CD14-positive monocyte (primary cell): Measurements from ENCODE around the gene UBE2E2. TPM values are rescaled to one million over a fixed set of nuclear protein-coding genes. Genes with fewer than 3 reads are reported as not detected.

Experiments used
- DNase-seq, 3 donors: peaks; one replicate each; pipeline ENCODE4 v3.0.0-alpha.2; 2011 to 2022
- H2AFZ ChIP-seq: 2 replicates; pipeline ENCODE4 v1.6.0; 2012; ENCODE audit warnings: mild to moderate bottlenecking, low read depth, low read length, inconsistent platforms; ENCODE audit not compliant: insufficient read depth, poor library complexity, severe bottlenecking
- H3K27ac ChIP-seq, 2 donors: 1 replicate in 1 of 2; 2 replicates in 1 of 2; pipeline ENCODE4 v1.5.1; 2012 to 2013; ENCODE audit warnings: low read length in 2 of 2, control low read depth in 1 of 2, inconsistent platforms in 1 of 2, low read depth in 1 of 2, mild to moderate bottlenecking in 1 of 2
- H3K27me3 ChIP-seq, 2 donors: one replicate each; pipeline versions ENCODE4 v1.6.0 to v1.6.1; 2011 to 2013; ENCODE audit warnings: low read length in 2 of 2; ENCODE audit not compliant: control insufficient read depth in 2 of 2, insufficient read depth in 2 of 2
- H3K36me3 ChIP-seq, 2 donors: replicated peaks in 1 of 2; 1 replicate in 1 of 2; 2 replicates in 1 of 2; pipeline versions ENCODE4 v1.5.1 to v1.6.1; 2012 to 2013; ENCODE audit warnings: low read length in 2 of 2, control low read depth in 1 of 2, inconsistent platforms in 1 of 2, mild to moderate bottlenecking in 1 of 2; ENCODE audit not compliant: insufficient read depth in 2 of 2, control insufficient read depth in 1 of 2
- H3K4me1 ChIP-seq, 2 donors: 1 replicate in 1 of 2; 2 replicates in 1 of 2; pipeline versions ENCODE4 v1.5.1 to v1.6.1; 2012 to 2013; ENCODE audit warnings: low read length in 2 of 2, control low read depth in 1 of 2, inconsistent platforms in 1 of 2, mild to moderate bottlenecking in 1 of 2, moderate library complexity in 1 of 2; ENCODE audit not compliant: insufficient read depth in 2 of 2, control insufficient read depth in 1 of 2
- H3K4me2 ChIP-seq: replicated peaks from 2 replicates; pipeline ENCODE3; 2012; ENCODE audit warnings: low read length, moderate library complexity, mild to moderate bottlenecking; ENCODE audit not compliant: poor library complexity, severe bottlenecking; ENCODE audit errors: extremely low read depth
- H3K4me3 ChIP-seq, 3 experiments: fragments of 200-600 bp in 1 of 3; sonication (generic) in 1 of 3; replicated peaks in 1 of 3; 1 replicate in 2 of 3; 2 replicates in 1 of 3; pipeline ENCODE4 v1.5.1; 2011 to 2013; ENCODE audit warnings: low read length in 3 of 3, mild to moderate bottlenecking in 3 of 3, control low read depth in 2 of 3, low read depth in 2 of 3, inconsistent platforms in 1 of 3, moderate library complexity in 1 of 3
- H3K79me2 ChIP-seq: 2 replicates; pipeline ENCODE4 v1.6.0; 2012; ENCODE audit warnings: mild to moderate bottlenecking, control low read depth, inconsistent platforms, low read length, moderate library complexity; ENCODE audit not compliant: insufficient read depth
- H3K9ac ChIP-seq: 2 replicates; pipeline ENCODE4 v1.6.0; 2017; ENCODE audit warnings: low read length, mild to moderate bottlenecking; ENCODE audit not compliant: insufficient read depth, poor library complexity, severe bottlenecking
- H3K9me3 ChIP-seq, 2 donors: replicated peaks in 1 of 2; 1 replicate in 1 of 2; 2 replicates in 1 of 2; pipeline versions ENCODE4 v1.5.1 to v1.6.1; 2012 to 2013; ENCODE audit warnings: low read length in 2 of 2, control low read depth in 1 of 2; ENCODE audit not compliant: control insufficient read depth in 1 of 2, insufficient read depth in 1 of 2
- H4K20me1 ChIP-seq: 2 replicates; pipeline ENCODE4 v1.6.0; 2012; ENCODE audit warnings: mild to moderate bottlenecking, low read length, control low read depth, moderate library complexity; ENCODE audit not compliant: insufficient read depth
- H3K27ac Mint-ChIP-seq, 7 donors: one replicate each; pipeline ENCODE4 v1.8.0; 2020; ENCODE audit warnings: mild to moderate bottlenecking in 7 of 7, mixed read lengths in 7 of 7, moderate library complexity in 6 of 7, inconsistent platforms in 2 of 7
- H3K27me3 Mint-ChIP-seq, 3 donors: one replicate each; pipeline ENCODE4 v1.8.0; 2021 to 2022; ENCODE audit warnings: low read depth in 3 of 3, mild to moderate bottlenecking in 3 of 3, mixed read lengths in 3 of 3, moderate library complexity in 3 of 3, inconsistent platforms in 1 of 3
- H3K36me3 Mint-ChIP-seq, 2 donors: one replicate each; pipeline ENCODE4 v1.8.0; 2020; ENCODE audit warnings: mixed read lengths in 2 of 2, inconsistent platforms in 1 of 2, mild to moderate bottlenecking in 1 of 2
- H3K4me1 Mint-ChIP-seq: one replicate; pipeline ENCODE4 v1.8.0; 2020; ENCODE audit warnings: mild to moderate bottlenecking, mixed read lengths
- H3K4me3 Mint-ChIP-seq, 2 donors: one replicate each; pipeline ENCODE4 v1.8.0; 2020; ENCODE audit warnings: mild to moderate bottlenecking in 2 of 2, mixed read lengths in 2 of 2, moderate library complexity in 1 of 2
- H3K9me3 Mint-ChIP-seq, 7 donors: one replicate each; pipeline ENCODE4 v1.8.0; 2020 to 2022; ENCODE audit warnings: mixed read lengths in 7 of 7, mild to moderate bottlenecking in 6 of 7, moderate library complexity in 6 of 7, inconsistent platforms in 2 of 7
- CTCF ChIP-seq: fragments of 200-600 bp; IDR thresholded peaks from one replicate; pipeline ENCODE4 v1.8.0; 2022; ENCODE audit warnings: antibody characterized with exemption, mild to moderate bottlenecking
- WGBS: methylation state at CpG from one replicate; pipeline ENCODE4 v1.1.5; 2013; ENCODE audit warnings: missing lambda C conversion rate; ENCODE audit not compliant: insufficient coverage; 5-methylcytosine and 5-hydroxymethylcytosine counted together
- intact Hi-C, 2 donors: fragments of 100-400 bp; cut with micrococcal nuclease; formaldehyde crosslinking; loops; one replicate each; pipeline versions ENCODE4 v1.15.0 to v1.15.1; 2023
- polyA plus RNA-seq, 3 donors: library from polyadenylated mRNA; depleted of rRNA in 1 of 3; unstranded in 2 of 3; stranded (reverse) in 1 of 3; fragments of 300-500 nt in 2 of 3; fragments of >200 nt in 1 of 3; fragmentation: Illumina TruSeq in 2 of 3; gene quantifications; 1 replicate in 2 of 3; 2 replicates in 1 of 3; pipeline ENCODE4 v1.2.3, GENCODE V29; 2012 to 2021

Gene UBE2E2
- polyA plus RNA-seq, 3 donors: 25.8 to 78.0 (median 66.3) TPM

DNA sequence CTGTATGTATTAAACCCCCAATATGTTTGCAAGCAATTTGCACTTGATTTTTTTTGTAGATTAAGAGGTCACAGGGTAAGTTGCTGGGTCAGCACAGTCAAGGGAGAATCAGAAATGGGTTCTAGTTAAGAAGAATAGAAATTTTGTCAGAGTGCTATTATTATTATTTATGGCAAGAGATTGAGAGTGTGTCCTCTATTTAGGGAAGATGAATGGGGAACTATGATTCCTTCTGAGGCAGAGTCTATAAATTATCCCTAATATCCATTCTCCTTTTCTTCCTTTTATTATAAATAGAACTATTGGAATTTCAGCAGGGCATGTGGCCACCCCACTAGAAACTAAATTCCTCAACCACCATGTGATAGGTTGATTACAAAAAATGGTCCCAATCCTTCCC, 392.7 kb downstream of the UBE2E2 start:
- DNase-seq: no peak
- no peak overlapping the region for H3K27ac Mint-ChIP-seq
- Histone ChIP-seq H3K36me3 (peaks cover 0 to 5% of the 10 kb centered on the region in 2 donors), H3K27ac (no peak overlapping the region), H3K4me2 (no peak overlapping the region), H3K9ac (no peak overlapping the region), H3K4me3 (no peak overlapping the region), H3K4me1 (no peaks in the 10 kb centered on the region), H2AFZ (no peak overlapping the region), H3K27me3 (no peaks in the 10 kb centered on the region), H3K79me2 (no peaks in the 10 kb centered on the region), H4K20me1 (no peaks in the 10 kb centered on the region), H3K9me3 (no peaks in the 10 kb centered on the region)
- H3K36me3 Mint-ChIP-seq: peaks cover 13 to 16% of the 10 kb centered on the region in 2 donors
- peaks cover 0 to 2% (median 1%) of the 10 kb centered on the region in 3 donors for H3K27me3 Mint-ChIP-seq
- intact Hi-C loops: no loop called here
- H3K9me3 Mint-ChIP-seq: peaks cover 0 to 7% (median 3%) of the 10 kb centered on the region in 7 donors
- H3K4me1 Mint-ChIP-seq: no peaks in the 10 kb centered on the region
- TF ChIP-seq CTCF: no peak
- no peak overlapping the region for H3K4me3 Mint-ChIP-seq

- Mint-ChIP-seq H3K4me1 (no peaks in the 10 kb centered on the region), H3K4me3 (no peak overlapping the region), H3K27me3 (peaks cover 0 to 2% (median 1%) of the 10 kb centered on the region in 3 donors), H3K27ac (no peak overlapping the region), H3K9me3 (peaks cover 0 to 7% (median 3%) of the 10 kb centered on the region in 7 donors), H3K36me3 (peaks cover 5 to 10% of the 10 kb centered on the region in 2 donors)
- Histone ChIP-seq H3K27ac (no peak overlapping the region), H3K9me3 (no peaks in the 10 kb centered on the region), H3K36me3 (peaks cover 0 to under 1% of the 10 kb centered on the region in 2 donors), H3K9ac (no peak overlapping the region), H3K4me3 (no peak overlapping the region), H3K4me2 (no peak overlapping the region), H3K79me2 (no peaks in the 10 kb centered on the region), H3K27me3 (no peaks in the 10 kb centered on the region), H4K20me1 (no peaks in the 10 kb centered on the region), H2AFZ (no peak overlapping the region), H3K4me1 (no peaks in the 10 kb centered on the region)
- DNase-seq: no peak
- WGBS: no CpG with 5 or more reads among the region's 8 CpGs
- no peak for TF ChIP-seq CTCF
- intact Hi-C loops: no loop called here
These were observed 397.2 kb downstream of the UBE2E2 start for GRCh38 chr3:23600167-23600871.
